HepG2 (cell line): ENCODE results near the gene CIAPIN1. TPM values are rescaled to one million over a fixed set of nuclear protein-coding genes. Genes with fewer than 3 reads are reported as not detected.

Source experiments
- GMEB2 ChIP-seq: IDR thresholded peaks from 2 replicates; pipeline ENCODE4 v1.6.1; 2016; ENCODE audit warnings: missing biosample characterization, missing genetic modification reagents, low read depth
- HMG20A ChIP-seq: IDR thresholded peaks from 2 replicates; pipeline ENCODE4 v1.6.1; 2016; ENCODE audit warnings: borderline replicate concordance
- HNRNPK ChIP-seq: fragments of 200-400 bp; formaldehyde crosslinking; IDR thresholded peaks from 2 replicates; pipeline ENCODE4 v1.6.1; 2018; ENCODE audit warnings: low read length, low read depth, moderate library complexity, mild to moderate bottlenecking; ENCODE audit not compliant: poor library complexity, severe bottlenecking
- NFAT5 ChIP-seq: sonication (generic); formaldehyde crosslinking; IDR thresholded peaks from 2 replicates; pipeline ENCODE4 v1.4.0; 2020; ENCODE audit warnings: missing genetic modification reagents
- NR1H2 ChIP-seq: sonication (generic); formaldehyde crosslinking; IDR thresholded peaks from 2 replicates; pipeline ENCODE4 v1.8.1; 2022; ENCODE audit warnings: low read depth, missing genetic modification reagents, borderline replicate concordance
- SETDB1 ChIP-seq: sonication (generic); formaldehyde crosslinking; IDR thresholded peaks from 2 replicates; pipeline ENCODE4 v1.5.1; 2020; ENCODE audit warnings: missing genetic modification reagents, mild to moderate bottlenecking, borderline replicate concordance
- ZFY ChIP-seq: sonication (generic); formaldehyde crosslinking; IDR thresholded peaks from 2 replicates; pipeline ENCODE4 v1.4.0; 2020; ENCODE audit warnings: missing genetic modification reagents
- ZNF318 ChIP-seq: sonication (generic); formaldehyde crosslinking; IDR thresholded peaks from 2 replicates; pipeline ENCODE4 v1.4.0; 2020; ENCODE audit warnings: mild to moderate bottlenecking, missing genetic modification reagents
- polyA plus RNA-seq, 8 experiments: library from polyadenylated mRNA; depleted of rRNA in 3 of 8; stranded (reverse) in 7 of 8; unstranded in 1 of 8; fragments of >200 nt; fragmentation: Illumina TruSeq in 4 of 8; extraction: Trizol in 4 of 8; gene quantifications; 2 replicates each; pipeline versions ENCODE4 v1.2.1 to v1.2.3, GENCODE V29; 2011 to 2016; ENCODE audit warnings: low read depth in 4 of 8, missing spikeins in 1 of 8, mixed read lengths in 1 of 8; ENCODE audit not compliant: insufficient read depth in 1 of 8
- total RNA-seq, 5 experiments: library from RNA; depleted of rRNA; stranded (reverse); fragments of >200 nt; fragmentation: Illumina TruSeq; extraction: Trizol; gene quantifications; 2 replicates each; pipeline ENCODE4 v1.2.3, GENCODE V29; 2016; ENCODE audit warnings: low read depth in 1 of 5
- TF ChIP-seq, protein P1 (sequence below): sonication (generic); formaldehyde crosslinking; IDR thresholded peaks from 2 replicates; pipeline ENCODE4 v1.9.0; 2021; ENCODE audit warnings: missing genetic modification reagents, borderline replicate concordance
- TF ChIP-seq, protein P2 (sequence below): sonication (generic); formaldehyde crosslinking; IDR thresholded peaks from 2 replicates; pipeline ENCODE4 v1.4.0; 2020; ENCODE audit warnings: missing genetic modification reagents, borderline replicate concordance

CIAPIN1 gene
- total and polyA plus RNA-seq, 2 of the 13 experiments (the other 11 are each of a cell fraction or from before 2014, with no cell fraction given), result 69.3 to 89.7 TPM

DNA sequence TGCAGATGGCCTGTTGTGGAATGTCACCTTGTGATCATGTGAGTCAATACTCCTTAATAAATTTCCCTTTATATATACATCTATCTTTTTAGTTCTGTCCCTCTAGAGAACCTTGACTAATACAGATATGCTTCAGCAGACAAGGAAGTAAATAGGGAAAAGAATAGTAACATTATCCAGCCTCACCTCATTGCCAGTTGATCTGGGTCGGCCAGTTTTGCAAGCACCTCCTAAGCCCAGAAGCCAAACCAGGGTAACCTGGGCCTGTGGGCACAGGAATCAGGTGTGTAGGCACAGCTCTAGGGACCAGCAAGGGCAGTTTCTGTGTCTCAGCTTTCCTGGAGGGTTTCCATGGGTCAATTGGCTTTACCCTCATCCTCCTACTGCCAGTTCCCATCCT, 54.5 kb downstream of the CIAPIN1 start (continued):
- TF ChIP-seq ZNF318 (CRISPR knock-in tag) (no peak), ZFY (no peak), HNRNPK (no peak), NFAT5 (CRISPR knock-in tag) (no peak), HMG20A (CRISPR knock-in tag) (no peak), NR1H2 (CRISPR knock-in tag) (no peak), SETDB1 (CRISPR knock-in tag) (no peak), GMEB2 (no peak)
- TF ChIP-seq, protein P1, sequence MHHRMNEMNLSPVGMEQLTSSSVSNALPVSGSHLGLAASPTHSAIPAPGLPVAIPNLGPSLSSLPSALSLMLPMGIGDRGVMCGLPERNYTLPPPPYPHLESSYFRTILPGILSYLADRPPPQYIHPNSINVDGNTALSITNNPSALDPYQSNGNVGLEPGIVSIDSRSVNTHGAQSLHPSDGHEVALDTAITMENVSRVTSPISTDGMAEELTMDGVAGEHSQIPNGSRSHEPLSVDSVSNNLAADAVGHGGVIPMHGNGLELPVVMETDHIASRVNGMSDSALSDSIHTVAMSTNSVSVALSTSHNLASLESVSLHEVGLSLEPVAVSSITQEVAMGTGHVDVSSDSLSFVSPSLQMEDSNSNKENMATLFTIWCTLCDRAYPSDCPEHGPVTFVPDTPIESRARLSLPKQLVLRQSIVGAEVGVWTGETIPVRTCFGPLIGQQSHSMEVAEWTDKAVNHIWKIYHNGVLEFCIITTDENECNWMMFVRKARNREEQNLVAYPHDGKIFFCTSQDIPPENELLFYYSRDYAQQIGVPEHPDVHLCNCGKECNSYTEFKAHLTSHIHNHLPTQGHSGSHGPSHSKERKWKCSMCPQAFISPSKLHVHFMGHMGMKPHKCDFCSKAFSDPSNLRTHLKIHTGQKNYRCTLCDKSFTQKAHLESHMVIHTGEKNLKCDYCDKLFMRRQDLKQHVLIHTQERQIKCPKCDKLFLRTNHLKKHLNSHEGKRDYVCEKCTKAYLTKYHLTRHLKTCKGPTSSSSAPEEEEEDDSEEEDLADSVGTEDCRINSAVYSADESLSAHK (CRISPR knock-in tag), result no peak
- TF ChIP-seq, protein P2, sequence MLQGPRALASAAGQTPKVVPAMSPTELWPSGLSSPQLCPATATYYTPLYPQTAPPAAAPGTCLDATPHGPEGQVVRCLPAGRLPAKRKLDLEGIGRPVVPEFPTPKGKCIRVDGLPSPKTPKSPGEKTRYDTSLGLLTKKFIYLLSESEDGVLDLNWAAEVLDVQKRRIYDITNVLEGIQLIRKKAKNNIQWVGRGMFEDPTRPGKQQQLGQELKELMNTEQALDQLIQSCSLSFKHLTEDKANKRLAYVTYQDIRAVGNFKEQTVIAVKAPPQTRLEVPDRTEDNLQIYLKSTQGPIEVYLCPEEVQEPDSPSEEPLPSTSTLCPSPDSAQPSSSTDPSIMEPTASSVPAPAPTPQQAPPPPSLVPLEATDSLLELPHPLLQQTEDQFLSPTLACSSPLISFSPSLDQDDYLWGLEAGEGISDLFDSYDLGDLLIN, result no peak
